Panc1 (cell line): ENCODE measurements around the gene GDPD2. TPM values are rescaled to one million over a fixed set of nuclear protein-coding genes. Genes with fewer than 3 reads are reported as not detected.

Experiments
- ATAC-seq: fragments of 200-7000 bp; cut with Tn5 transposase; 2 replicates; pipeline ENCODE4 v1.9.1; 2020; ENCODE audit warnings: mild to moderate bottlenecking, moderate library complexity
- BruUV-seq: library from RNA; stranded (reverse); fragments of 400-500 nt; replicated peaks from 2 replicates; lab custom pipeline; 2021; lab: Mats Ljungman, UMichigan
- CTCF ChIA-PET: fragments of 300-600 bp; sonication (Branson Sonifier 250); formaldehyde crosslinking; loops from one replicate; lab custom pipeline; 2022; ENCODE audit warnings: antibody characterized with exemption; lab: Charles Lee
- POLR2A ChIA-PET: fragments of 300-600 bp; sonication (Branson Sonifier 250); formaldehyde crosslinking; loops from one replicate; lab custom pipeline; 2022; ENCODE audit warnings: antibody characterized with exemption; lab: Charles Lee
- DNase-seq: peaks from one replicate; pipeline ENCODE4 v3.0.0-alpha.2; 2010; ENCODE audit warnings: low read depth, low spot score
- H3K27ac ChIP-seq: 2 replicates; pipeline ENCODE4 v1.5.1; 2011; ENCODE audit warnings: mild to moderate bottlenecking, low read length, inconsistent platforms
- H3K27me3 ChIP-seq: fragments of 200-500 bp; sonication (Bioruptor generic); 2 replicates; pipeline ENCODE4 v1.6.0; 2014; ENCODE audit warnings: low read length, inconsistent platforms; ENCODE audit not compliant: control insufficient read depth, insufficient read depth
- H3K36me3 ChIP-seq: fragments of 200-500 bp; sonication (Bioruptor generic); 2 replicates; pipeline ENCODE4 v1.5.1; 2014; ENCODE audit warnings: inconsistent platforms, mild to moderate bottlenecking, low read length, moderate library complexity; ENCODE audit not compliant: control insufficient read depth, insufficient read depth
- H3K4me1 ChIP-seq: 2 replicates; pipeline ENCODE4 v1.5.1; 2011; ENCODE audit warnings: inconsistent platforms, mild to moderate bottlenecking, low read length, moderate library complexity; ENCODE audit not compliant: control insufficient read depth, insufficient read depth
- H3K4me3 ChIP-seq, 2 experiments: 2 replicates each; pipeline ENCODE4 v1.5.1; 2011 to 2012; ENCODE audit warnings: low read depth in 2 of 2, low read length in 2 of 2, mild to moderate bottlenecking in 2 of 2, inconsistent platforms in 1 of 2, moderate library complexity in 1 of 2
- H3K9me3 ChIP-seq: fragments of 200-500 bp; sonication (Bioruptor generic); 2 replicates; pipeline ENCODE4 v1.5.1; 2014; ENCODE audit warnings: low read depth, mild to moderate bottlenecking, inconsistent platforms, low read length, moderate library complexity; ENCODE audit not compliant: control insufficient read depth, insufficient read depth
- POLR2AphosphoS5 ChIP-seq: IDR thresholded peaks from 2 replicates; pipeline ENCODE4 v1.6.1; 2012; ENCODE audit warnings: mild to moderate bottlenecking, low read depth, low read length, moderate library complexity
- REST ChIP-seq, 2 experiments: IDR thresholded peaks; 2 replicates each; pipeline ENCODE4 v1.6.1; 2011 to 2012; ENCODE audit warnings: low read depth in 2 of 2, control low read depth in 1 of 2, low read length in 1 of 2, mild to moderate bottlenecking in 1 of 2, moderate library complexity in 1 of 2; ENCODE audit not compliant: insufficient read depth in 1 of 2
- SIN3A ChIP-seq: IDR thresholded peaks from 2 replicates; pipeline ENCODE4 v1.6.1; 2012; ENCODE audit warnings: low read depth, mild to moderate bottlenecking, low read length, moderate library complexity, borderline replicate concordance; ENCODE audit not compliant: insufficient read depth
- TCF7L2 ChIP-seq: IDR thresholded peaks from 2 replicates; pipeline ENCODE4 v1.6.1; 2011; ENCODE audit warnings: mild to moderate bottlenecking, low read depth, low read length, inconsistent platforms
- in situ Hi-C: cut with HindIII; loops from 2 replicates; pipeline ENCODE4 v1.10.0; 2016; ENCODE audit warnings: low sequenced_read_pairs, low pct_unique_long_range_greater_than_20kb
- intact Hi-C: fragments of 100-400 bp; cut with micrococcal nuclease; formaldehyde crosslinking; loops from one replicate; pipeline ENCODE4 v1.10.0; 2022; ENCODE audit not compliant: unreplicated experiment
- total RNA-seq: library from RNA; stranded (reverse); gene quantifications from one replicate; pipeline ENCODE4 v1.2.1, GENCODE V29; 2021; ENCODE audit not compliant: unreplicated experiment
- TF ChIP-seq, protein P1 (sequence below): fragments of 450-650 bp; IDR thresholded peaks from 2 replicates; pipeline ENCODE4 v1.5.1; 2017; ENCODE audit warnings: mild to moderate bottlenecking

Gene GDPD2
- total RNA-seq, 1 experiment from 2014 or later = 0.33 TPM

- DNase-seq = no peak
- ATAC-seq = no peak
- no peaks in the 10 kb centered on the region for H3K36me3 ChIP-seq
- peaks cover 3% of the 10 kb centered on the region; the same call in 1 of the 2 replicates for H3K4me1 ChIP-seq
- H3K27ac ChIP-seq = no peak overlapping the region
- no peaks in the 10 kb centered on the region for H3K27me3 ChIP-seq
- ChIA-PET POLR2A (no interaction called here), CTCF (interaction anchor here (0.8 kb wide), 1 partner anchor 45 kb away, joined by 5 read pairs; no protein-coding TSS in a partner anchor)
- no peak overlapping the region for H3K4me3 ChIP-seq
- no TSS peak for BruUV-seq
- H3K9me3 ChIP-seq = no peaks in the 10 kb centered on the region
- TF ChIP-seq POLR2AphosphoS5 = no peak
- TF ChIP-seq, protein P1, sequence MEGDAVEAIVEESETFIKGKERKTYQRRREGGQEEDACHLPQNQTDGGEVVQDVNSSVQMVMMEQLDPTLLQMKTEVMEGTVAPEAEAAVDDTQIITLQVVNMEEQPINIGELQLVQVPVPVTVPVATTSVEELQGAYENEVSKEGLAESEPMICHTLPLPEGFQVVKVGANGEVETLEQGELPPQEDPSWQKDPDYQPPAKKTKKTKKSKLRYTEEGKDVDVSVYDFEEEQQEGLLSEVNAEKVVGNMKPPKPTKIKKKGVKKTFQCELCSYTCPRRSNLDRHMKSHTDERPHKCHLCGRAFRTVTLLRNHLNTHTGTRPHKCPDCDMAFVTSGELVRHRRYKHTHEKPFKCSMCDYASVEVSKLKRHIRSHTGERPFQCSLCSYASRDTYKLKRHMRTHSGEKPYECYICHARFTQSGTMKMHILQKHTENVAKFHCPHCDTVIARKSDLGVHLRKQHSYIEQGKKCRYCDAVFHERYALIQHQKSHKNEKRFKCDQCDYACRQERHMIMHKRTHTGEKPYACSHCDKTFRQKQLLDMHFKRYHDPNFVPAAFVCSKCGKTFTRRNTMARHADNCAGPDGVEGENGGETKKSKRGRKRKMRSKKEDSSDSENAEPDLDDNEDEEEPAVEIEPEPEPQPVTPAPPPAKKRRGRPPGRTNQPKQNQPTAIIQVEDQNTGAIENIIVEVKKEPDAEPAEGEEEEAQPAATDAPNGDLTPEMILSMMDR = no peak
- no peak for TF ChIP-seq SIN3A
- no peak for TF ChIP-seq TCF7L2
- TF ChIP-seq REST (IDR thresholded peaks at IDR 0.05; ENCODE audit: insufficient read depth in 1 of 2, low read depth in 2 of 2, low read length in 1 of 2) = no peak
- in situ Hi-C loops = no loop called here
- intact Hi-C loops = no loop called here
Observed at GRCh38 chrX:70478526-70479245, 55.6 kb downstream of the GDPD2 start.

GRCh38 chrX:70479247-70479921, 56.3 kb downstream of the GDPD2 start:
- DNase-seq (peak; percentile 20), ATAC-seq (no peak)

More at GRCh38 chrX:70479247-70479921, 56.3 kb downstream of the GDPD2 start:
- ChIA-PET POLR2A (no interaction called here), CTCF (no interaction called here)
- Histone ChIP-seq H3K4me3 (no peak overlapping the region), H3K27me3 (no peaks in the 10 kb centered on the region), H3K27ac (no peak overlapping the region), H3K36me3 (no peaks in the 10 kb centered on the region), H3K9me3 (no peaks in the 10 kb centered on the region), H3K4me1 (peaks cover 3% of the 10 kb centered on the region; the same call in 1 of the 2 replicates)
- intact Hi-C loops (no loop called here), in situ Hi-C loops (no loop called here)
- no TSS peak for BruUV-seq
- TF ChIP-seq TCF7L2 (no peak), SIN3A (no peak), REST (IDR thresholded peaks at IDR 0.05; ENCODE audit: insufficient read depth in 1 of 2, low read depth in 2 of 2, low read length in 1 of 2) (no peak), POLR2AphosphoS5 (no peak)
- TF ChIP-seq, protein P1 = no peak
